HG03025 (cell line): ENCODE results near the gene SHCBP1L.

ENCODE experiments used
- ATAC-seq: cut with Tn5 transposase; IDR thresholded peaks from one replicate; pipeline ENCODE4 v1.9.1; 2021; ENCODE audit warnings: mild to moderate bottlenecking, moderate library complexity; ENCODE audit not compliant: unreplicated experiment, low FRiP score

Gene SHCBP1L

DNA sequence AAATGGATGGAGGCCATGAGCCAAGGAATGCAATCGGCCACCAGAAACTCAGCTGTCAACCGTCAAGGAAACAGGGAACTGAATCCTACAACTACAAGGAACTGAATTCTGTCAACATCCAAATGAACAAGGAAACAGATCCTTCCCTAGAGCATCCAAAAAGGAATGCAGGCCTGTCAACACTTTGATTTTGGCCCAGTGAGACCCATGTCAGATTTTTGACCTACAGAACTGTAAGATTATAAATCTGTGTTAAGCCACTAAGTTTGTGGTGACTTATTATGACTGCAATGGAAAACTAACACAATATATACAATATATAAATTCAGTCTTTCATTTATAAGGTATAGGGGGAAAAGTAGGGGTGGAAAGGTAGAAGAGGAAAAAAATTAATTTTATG is 55.3 kb downstream of the SHCBP1L start:
- no peak for ATAC-seq

DNA sequence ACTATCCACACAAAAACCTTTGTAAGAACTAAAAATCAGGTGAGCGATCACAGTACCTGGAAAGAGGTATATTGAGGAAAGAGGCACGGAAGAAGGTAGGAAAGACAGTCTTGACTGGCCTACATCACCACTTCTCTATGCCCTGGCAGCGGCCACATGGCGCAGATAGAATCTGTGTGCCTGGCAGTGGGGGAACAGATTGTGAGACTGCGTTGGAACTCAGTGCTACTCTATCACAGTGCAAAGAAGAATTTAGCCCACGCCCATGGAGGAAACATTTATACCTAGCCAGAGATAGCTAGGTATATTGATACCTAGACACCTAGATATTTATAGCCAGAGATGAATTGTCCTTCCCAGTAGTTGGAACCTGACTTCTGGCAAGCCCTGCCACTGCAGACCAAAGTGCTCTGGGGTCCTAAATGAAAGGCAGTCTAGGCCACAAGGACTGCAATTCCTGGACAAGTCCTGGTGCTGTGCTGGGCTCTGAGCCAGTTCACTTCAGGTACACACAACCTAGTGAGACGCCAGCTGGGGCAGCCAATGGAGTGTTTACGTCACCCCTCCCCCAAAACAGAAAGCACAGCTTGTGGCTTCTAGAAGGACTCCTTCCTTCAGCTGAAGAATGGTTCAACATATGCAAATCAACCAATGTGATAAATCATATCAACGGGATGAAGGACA is 61.9 kb downstream of the SHCBP1L start:
- no peak for ATAC-seq

DNA sequence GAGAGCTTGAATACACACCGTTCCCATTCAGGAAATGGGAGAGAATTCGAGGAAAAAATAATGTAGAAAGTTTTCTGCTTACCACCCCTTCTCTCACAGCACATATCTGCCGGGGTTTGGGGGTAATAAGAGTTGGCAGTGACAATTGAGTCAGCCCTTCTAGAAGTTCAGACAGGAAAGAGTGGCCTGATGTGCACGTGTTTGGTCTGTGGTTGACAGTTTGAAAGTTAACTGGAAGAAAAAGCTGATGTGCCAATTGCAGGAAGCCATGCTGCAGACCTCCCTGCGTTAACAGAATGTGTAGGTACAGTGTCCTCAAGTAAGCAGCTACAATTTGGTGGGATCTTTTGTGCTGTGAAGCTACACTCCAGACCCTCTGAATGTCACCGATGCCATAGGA is 63.0 kb downstream of the SHCBP1L start:
- no peak for ATAC-seq

- no peak for ATAC-seq
Measured at GRCh38 chr1:182888736-182889531, 64.0 kb downstream of the SHCBP1L start.

- ATAC-seq: no peak
Measured at GRCh38 chr1:182886985-182887384, 66.0 kb downstream of the SHCBP1L start.

DNA sequence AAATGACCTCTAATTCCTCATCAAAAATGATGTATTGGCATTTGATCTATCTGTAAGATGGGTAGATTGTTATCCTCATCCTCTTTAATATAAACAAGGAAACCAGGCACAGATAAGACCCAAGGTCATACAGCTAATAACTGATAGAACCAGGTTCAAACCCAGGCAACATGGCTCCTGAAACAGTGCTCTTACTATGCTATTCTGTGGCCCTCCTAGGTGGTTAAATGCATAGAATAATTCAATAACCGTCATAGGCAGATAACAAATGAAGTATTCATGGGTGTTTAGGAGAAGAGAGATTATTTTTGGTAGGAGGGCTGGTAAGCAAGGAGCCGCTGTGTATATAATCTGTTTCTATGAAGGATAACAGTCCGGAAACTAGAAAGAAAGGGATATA is 67.4 kb downstream of the SHCBP1L start:
- ATAC-seq: no peak

DNA sequence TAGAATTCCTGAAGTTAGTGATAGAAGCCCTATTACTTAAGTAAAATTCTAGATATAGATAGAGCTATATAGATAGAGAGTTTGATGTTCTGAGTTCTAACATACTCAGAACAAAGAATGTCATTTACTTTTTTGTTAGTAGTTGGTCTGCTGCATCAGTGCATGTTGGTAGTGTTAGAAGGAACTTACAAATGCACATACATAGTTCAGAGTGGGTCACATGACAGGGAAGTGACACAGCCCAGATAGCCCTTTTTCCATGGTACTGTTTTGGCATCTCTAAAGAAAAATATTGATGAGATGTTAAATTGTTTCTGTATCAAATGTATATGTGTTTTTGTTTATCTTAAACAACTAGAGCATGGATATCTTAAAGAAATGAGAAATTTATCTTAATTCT is 68.1 kb downstream of the SHCBP1L start:
- ATAC-seq: no peak

- ATAC-seq: no peak
Measured at GRCh38 chr1:182877842-182878241, 75.1 kb downstream of the SHCBP1L start.

- ATAC-seq: no peak
Measured at GRCh38 chr1:182877331-182877730, 75.6 kb downstream of the SHCBP1L start.

DNA sequence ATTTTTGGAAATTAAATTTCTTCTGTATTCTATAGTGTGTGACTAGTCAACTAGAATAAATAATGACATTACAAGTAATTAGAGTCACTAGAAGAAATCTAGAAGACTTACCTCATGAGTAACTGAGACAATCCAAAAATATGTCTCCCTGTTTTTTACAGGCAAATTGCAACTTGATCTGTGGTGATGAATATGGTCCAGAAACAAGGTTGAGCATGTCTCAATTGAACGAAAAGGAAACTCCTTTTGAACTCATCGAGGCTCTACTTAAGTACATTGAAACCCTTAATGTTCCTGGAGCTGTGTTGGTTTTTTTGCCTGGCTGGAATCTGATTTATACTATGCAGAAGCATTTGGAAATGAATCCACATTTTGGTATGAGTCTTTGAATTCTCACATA is 77.1 kb downstream of the SHCBP1L start:
- ATAC-seq: no peak

GRCh38 chr1:182872881-182873280 is 80.1 kb downstream of the SHCBP1L start:
- ATAC-seq: no peak

DNA sequence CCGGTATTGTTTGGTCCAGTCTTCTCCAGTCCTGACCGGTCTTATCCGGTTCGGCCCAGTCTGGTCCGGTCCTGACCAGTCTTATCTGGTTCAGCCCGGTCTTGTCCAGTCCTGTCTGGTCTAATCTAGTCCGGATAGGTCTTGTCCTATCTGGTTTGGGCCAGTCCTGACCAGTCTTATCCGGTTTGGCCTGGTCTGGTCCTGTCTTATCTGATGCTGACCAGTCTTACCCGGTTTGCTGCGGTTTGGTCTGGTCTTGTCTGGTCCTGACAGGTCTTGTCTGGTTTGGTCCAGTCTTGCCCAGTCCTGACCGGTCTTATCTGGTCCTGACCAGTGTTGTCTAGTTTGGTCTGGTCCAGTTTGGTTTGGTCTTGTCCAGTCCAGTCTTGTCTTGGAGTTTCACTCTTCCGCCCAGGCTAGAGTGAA is 83.7 kb downstream of the SHCBP1L start:
- no peak for ATAC-seq

DNA sequence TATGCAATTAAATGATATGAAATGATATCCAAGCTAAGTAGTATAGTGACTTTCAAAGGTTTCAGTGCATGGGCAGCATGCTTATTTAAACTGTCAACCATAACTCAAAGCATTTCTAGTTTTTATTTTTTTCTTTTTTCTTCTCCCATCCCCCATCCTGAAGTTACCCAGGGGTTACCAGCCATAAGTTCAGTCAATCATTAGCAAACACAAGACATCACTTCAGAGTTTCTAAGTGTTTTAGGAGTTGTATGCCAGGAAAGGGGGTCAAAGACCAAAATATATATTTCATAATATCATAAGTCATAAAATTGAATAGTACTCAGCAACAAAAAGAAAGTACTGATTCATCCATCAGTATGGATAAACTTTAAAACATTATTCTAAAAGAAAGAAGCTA is 85.1 kb downstream of the SHCBP1L start:
- no peak for ATAC-seq

GRCh38 chr1:182863940-182864339 is 89.0 kb downstream of the SHCBP1L start:
- ATAC-seq: no peak

DNA sequence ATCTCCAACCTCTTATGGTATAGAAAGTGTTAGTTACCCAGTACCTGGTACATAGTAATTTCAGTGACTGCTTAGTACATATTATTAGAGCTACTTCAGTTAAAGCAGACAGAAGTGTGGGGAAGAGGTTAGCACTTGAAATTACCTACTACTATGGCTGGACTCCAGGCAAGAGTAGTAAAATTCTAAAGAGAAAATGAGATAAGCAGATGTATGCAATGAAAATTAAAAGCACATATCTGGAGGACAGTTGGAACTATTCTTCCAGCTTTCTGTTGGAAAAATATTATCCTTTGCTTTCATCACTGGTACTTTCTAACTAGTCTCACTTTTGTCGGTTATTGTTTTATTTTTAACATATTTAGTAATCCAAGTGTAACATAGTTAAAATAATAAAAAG is 90.1 kb downstream of the SHCBP1L start:
- ATAC-seq: no peak

DNA sequence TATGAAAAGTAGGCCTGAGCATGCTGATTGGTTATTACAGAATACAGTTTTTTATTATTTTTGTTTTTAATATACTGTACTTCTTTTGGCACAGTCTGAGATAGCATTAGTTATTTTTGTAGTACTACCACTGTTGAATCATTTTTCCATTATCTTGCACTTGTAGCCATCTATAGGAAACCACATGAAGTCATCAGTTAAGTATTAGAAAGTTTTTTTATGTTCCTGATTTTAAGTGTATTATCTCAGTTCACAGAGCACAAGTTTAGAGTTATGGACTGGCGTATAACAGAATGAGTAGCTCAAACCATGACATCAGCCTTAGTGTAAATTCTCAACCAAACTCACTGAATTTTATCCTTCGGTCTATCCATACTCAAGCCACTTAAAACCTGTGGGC is 91.0 kb downstream of the SHCBP1L start:
- no peak for ATAC-seq

DNA sequence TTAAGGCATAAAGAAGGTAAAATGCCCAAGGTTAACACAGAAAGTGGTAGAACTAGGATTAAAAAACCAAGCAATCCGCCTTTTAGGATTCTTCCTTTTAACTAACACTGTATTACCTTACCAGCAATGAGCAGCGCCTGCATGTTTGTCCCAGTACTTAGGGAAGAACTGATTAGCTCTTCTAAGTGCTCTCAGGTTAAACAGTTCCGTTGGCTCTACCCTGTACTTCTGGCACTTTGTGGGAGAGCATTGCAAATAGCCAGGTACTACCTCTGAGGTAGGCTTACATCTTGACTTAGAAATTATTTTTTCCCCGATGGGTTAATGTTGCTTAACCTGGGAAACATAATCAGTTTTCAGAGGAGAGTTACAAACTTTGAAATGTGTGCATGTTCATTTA is 92.3 kb downstream of the SHCBP1L start:
- no peak for ATAC-seq

GRCh38 chr1:182857212-182857611 is 95.8 kb downstream of the SHCBP1L start:
- ATAC-seq: no peak

DNA sequence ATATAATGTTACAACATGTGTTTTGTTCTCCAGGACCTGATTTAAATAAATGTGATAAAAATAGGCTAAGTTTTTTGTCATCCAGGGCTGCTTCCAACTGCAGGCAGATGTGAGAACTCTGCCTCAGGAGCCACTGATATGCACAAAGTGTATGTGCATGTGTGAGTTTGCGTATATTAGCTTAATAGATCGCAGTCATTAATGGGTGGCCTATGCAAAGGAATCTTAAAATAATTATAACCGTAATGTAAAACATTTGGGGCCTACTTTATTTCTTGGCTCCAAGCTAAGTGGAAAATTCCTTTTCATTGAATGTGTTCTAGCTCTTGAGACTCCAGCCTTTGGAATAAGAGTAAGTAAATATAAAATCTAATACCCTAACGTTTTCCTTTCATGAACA is 97.1 kb downstream of the SHCBP1L start:
- no peak for ATAC-seq

GRCh38 chr1:182851825-182852224 is 101.1 kb downstream of the SHCBP1L start:
- ATAC-seq: no peak

- ATAC-seq: no peak
Measured at GRCh38 chr1:182850319-182850718, 102.6 kb downstream of the SHCBP1L start.
